ENCODE results near the gene WAC.

- TF ChIP-seq CTCF (IDR thresholded peaks at IDR 0.05 in 4 of 5, conservative IDR thresholded peaks at IDR 0.05 in 1 of 5) (no peak), POLR2A (IDR thresholded peaks at IDR 0.05) (no peak)
These were observed 18.2 kb downstream of the WAC start for GRCh38 chr10:28551086-28551485.

Data from gastrocnemius medialis (tissue), 4 donors.